H1 (cell line): ENCODE measurements around the gene BZW2. TPM values are rescaled to one million over a fixed set of nuclear protein-coding genes. Genes with fewer than 3 reads are reported as not detected.

Experiments
- CTCF ChIA-PET: fragments of 300-600 bp; sonication (Branson Sonifier 250); formaldehyde crosslinking; loops from one replicate; lab custom pipeline; 2021; ENCODE audit not compliant: partially characterized antibody; lab: Charles Lee
- POLR2A ChIA-PET: fragments of 300-600 bp; sonication (Branson Sonifier 250); formaldehyde crosslinking; loops from one replicate; lab custom pipeline; 2021; ENCODE audit warnings: inconsistent platforms; ENCODE audit not compliant: partially characterized antibody; lab: Charles Lee
- DNase-seq, 2 experiments: peaks; one replicate each; pipeline versions ENCODE4 v3.0.0 to v3.0.0-alpha.2; 2010 to 2022; ENCODE audit warnings: low spot score in 2 of 2, low read depth in 1 of 2, mixed read lengths in 1 of 2
- FAIRE-seq: peaks from 2 replicates; lab custom pipeline; 2011; peaks lifted over from hg19 to GRCh38; lab: Jason Lieb, UNC
- H2AFZ ChIP-seq: 2 replicates; pipeline ENCODE4 v1.8.1; 2012; ENCODE audit warnings: low read length, inconsistent platforms
- H2AK5ac ChIP-seq: 2 replicates; pipeline ENCODE4 v1.6.1; 2013; ENCODE audit warnings: low read depth, low read length
- H2BK120ac ChIP-seq: replicated peaks from 2 replicates; pipeline ENCODE3; 2013; ENCODE audit warnings: low read depth, low read length, inconsistent platforms
- H2BK12ac ChIP-seq: 2 replicates; pipeline ENCODE4 v1.6.1; 2013; ENCODE audit warnings: low read depth, low read length
- H2BK15ac ChIP-seq: 2 replicates; pipeline ENCODE4 v1.6.1; 2013; ENCODE audit warnings: low read length
- H2BK20ac ChIP-seq: 2 replicates; pipeline ENCODE4 v1.6.1; 2013; ENCODE audit warnings: low read length
- H2BK5ac ChIP-seq: 2 replicates; pipeline ENCODE4 v1.6.1; 2013; ENCODE audit warnings: low read depth, low read length
- H3K14ac ChIP-seq: 2 replicates; pipeline ENCODE4 v1.6.1; 2013; ENCODE audit warnings: inconsistent platforms; ENCODE audit not compliant: insufficient read length
- H3K18ac ChIP-seq: 2 replicates; pipeline ENCODE4 v1.6.1; 2013; ENCODE audit warnings: low read length; ENCODE audit errors: extremely low read depth
- H3K23ac ChIP-seq: 2 replicates; pipeline ENCODE4 v1.6.1; 2013; ENCODE audit warnings: inconsistent platforms; ENCODE audit not compliant: insufficient read length
- H3K23me2 ChIP-seq: 2 replicates; pipeline ENCODE4 v1.6.1; 2013; ENCODE audit warnings: low read depth, low read length
- H3K27ac ChIP-seq: 2 replicates; pipeline ENCODE4 v1.6.1; 2011; ENCODE audit warnings: low read depth, low read length, inconsistent platforms
- H3K27me3 ChIP-seq, 4 experiments: replicated peaks in 1 of 4; 1 replicate in 1 of 4; 2 replicates in 3 of 4; pipeline versions ENCODE4 v1.6.1 to v1.8.1; 2011 to 2013; ENCODE audit warnings: low read length in 3 of 4, mild to moderate bottlenecking in 3 of 4, inconsistent platforms in 2 of 4, mixed read lengths in 2 of 4, moderate library complexity in 1 of 4; ENCODE audit not compliant: control insufficient read depth in 3 of 4, insufficient read depth in 3 of 4; ENCODE audit errors: extremely low read depth in 1 of 4
- H3K36me3 ChIP-seq, 4 experiments: 2 replicates each; pipeline versions ENCODE4 v1.6.1 to v1.8.1; 2011 to 2013; ENCODE audit warnings: mild to moderate bottlenecking in 4 of 4, low read length in 3 of 4, moderate library complexity in 2 of 4, control low read depth in 1 of 4, inconsistent platforms in 1 of 4; ENCODE audit not compliant: insufficient read depth in 4 of 4, control insufficient read depth in 2 of 4
- H3K4ac ChIP-seq: replicated peaks from 2 replicates; pipeline ENCODE3; 2013; ENCODE audit warnings: low read length, low read depth, mixed read lengths, inconsistent platforms; ENCODE audit not compliant: insufficient read length
- H3K4me1 ChIP-seq, 4 experiments: replicated peaks in 1 of 4; 1 replicate in 1 of 4; 2 replicates in 3 of 4; pipeline versions ENCODE4 v1.6.1 to v1.8.1; 2011 to 2013; ENCODE audit warnings: low read length in 3 of 4, inconsistent platforms in 2 of 4, mixed read lengths in 1 of 4; ENCODE audit not compliant: insufficient read depth in 4 of 4, control insufficient read depth in 3 of 4
- H3K4me2 ChIP-seq, 2 experiments: 2 replicates each; pipeline versions ENCODE4 v1.6.1 to v1.8.1; 2011 to 2013; ENCODE audit warnings: low read depth in 2 of 2, low read length in 2 of 2, control low read depth in 1 of 2, inconsistent platforms in 1 of 2, mild to moderate bottlenecking in 1 of 2; ENCODE audit not compliant: insufficient read depth in 1 of 2
- H3K4me3 ChIP-seq, 4 experiments: fragments of 200-600, 300-600 bp in 1 of 4; sonication (generic), shearing (Covaris generic), sonication (Bioruptor Twin) in 1 of 4; 2 replicates each; pipeline versions ENCODE4 v1.5.1 to v1.8.1; 2011 to 2016; ENCODE audit warnings: low read length in 4 of 4, low read depth in 3 of 4, control low read depth in 2 of 4, inconsistent platforms in 2 of 4, mild to moderate bottlenecking in 2 of 4, mixed read lengths in 1 of 4, moderate library complexity in 1 of 4; ENCODE audit not compliant: insufficient read depth in 2 of 4; ENCODE audit errors: extremely low read depth in 1 of 4
- H3K56ac ChIP-seq: replicated peaks from 2 replicates; pipeline ENCODE3; 2013; ENCODE audit warnings: low read depth, mild to moderate bottlenecking, mixed read lengths, low read length, inconsistent platforms; ENCODE audit not compliant: insufficient read length
- H3K79me1 ChIP-seq: 2 replicates; pipeline ENCODE4 v1.6.1; 2013; ENCODE audit warnings: low read depth, low read length, control low read depth
- H3K79me2 ChIP-seq, 2 experiments: 2 replicates each; pipeline versions ENCODE4 v1.6.1 to v1.8.1; 2012 to 2013; ENCODE audit warnings: low read length in 2 of 2, mild to moderate bottlenecking in 2 of 2, inconsistent platforms in 1 of 2; ENCODE audit not compliant: insufficient read depth in 2 of 2, control insufficient read depth in 1 of 2
- H3K9ac ChIP-seq, 4 experiments: replicated peaks in 1 of 4; 1 replicate in 1 of 4; 2 replicates in 3 of 4; pipeline versions ENCODE4 v1.6.1 to v1.8.1; 2011 to 2013; ENCODE audit warnings: low read depth in 3 of 4, low read length in 3 of 4, control low read depth in 2 of 4, mild to moderate bottlenecking in 2 of 4, moderate library complexity in 2 of 4, inconsistent platforms in 1 of 4; ENCODE audit errors: extremely low read depth in 1 of 4
- H3K9me3 ChIP-seq, 2 experiments: 2 replicates each; pipeline versions ENCODE4 v1.6.1 to v1.8.1; 2012 to 2013; ENCODE audit warnings: mild to moderate bottlenecking in 2 of 2, moderate library complexity in 2 of 2, control low read depth in 1 of 2, inconsistent platforms in 1 of 2, low read depth in 1 of 2, low read length in 1 of 2, mixed read lengths in 1 of 2; ENCODE audit not compliant: insufficient read depth in 2 of 2
- H4K20me1 ChIP-seq, 2 experiments: replicated peaks in 1 of 2; 2 replicates each; pipeline versions ENCODE3 to v1.8.1; 2011 to 2013; ENCODE audit warnings: inconsistent platforms in 2 of 2, low read length in 2 of 2, mild to moderate bottlenecking in 1 of 2; ENCODE audit not compliant: insufficient read depth in 2 of 2, control insufficient read depth in 1 of 2
- H4K5ac ChIP-seq: 2 replicates; pipeline ENCODE4 v1.6.1; 2013; ENCODE audit warnings: low read length, low read depth, mixed read lengths, inconsistent platforms; ENCODE audit not compliant: insufficient read length
- H4K8ac ChIP-seq: 2 replicates; pipeline ENCODE4 v1.8.0; 2013; ENCODE audit warnings: mild to moderate bottlenecking, moderate library complexity, low read length, inconsistent platforms; ENCODE audit not compliant: insufficient read depth; ENCODE audit errors: extremely low read depth
- H4K91ac ChIP-seq: replicated peaks from 2 replicates; pipeline ENCODE3; 2013; ENCODE audit warnings: low read length, mixed read lengths, inconsistent platforms; ENCODE audit not compliant: insufficient read length
- BRCA1 ChIP-seq: IDR thresholded peaks from 2 replicates; pipeline ENCODE4 v1.6.1; 2012; ENCODE audit warnings: low read depth, low read length, improper control_type of control experiment
- CBX8 ChIP-seq: fragments of 300-800, 300-1000 bp; sonication (generic); IDR thresholded peaks from 2 replicates; pipeline ENCODE4 v1.7.1; 2016; ENCODE audit warnings: low read depth, low read length, borderline replicate concordance
- CHD1 ChIP-seq: IDR thresholded peaks from 2 replicates; pipeline ENCODE4 v1.6.1; 2012; ENCODE audit warnings: low read depth, low read length, improper control_type of control experiment
- CTBP2 ChIP-seq: IDR thresholded peaks from 2 replicates; pipeline ENCODE4 v1.7.0; 2011; ENCODE audit warnings: borderline replicate concordance, mild to moderate bottlenecking, moderate library complexity, mixed read lengths, low read length; ENCODE audit not compliant: insufficient read depth, insufficient read length
- EGR1 ChIP-seq: IDR thresholded peaks from 2 replicates; pipeline ENCODE4 v1.6.1; 2011; ENCODE audit warnings: low read depth, low read length, borderline replicate concordance
- GABPA ChIP-seq: IDR thresholded peaks from 2 replicates; pipeline ENCODE4 v1.6.1; 2011; ENCODE audit warnings: mild to moderate bottlenecking, low read length, moderate library complexity, borderline replicate concordance; ENCODE audit not compliant: insufficient read depth
- HDAC6 ChIP-seq: IDR thresholded peaks from one replicate; pipeline ENCODE4 v1.7.1; 2012; ENCODE audit warnings: low read depth, mild to moderate bottlenecking, inconsistent platforms, low read length, moderate library complexity
- KDM4A ChIP-seq: IDR thresholded peaks from one replicate; pipeline ENCODE4 v1.7.1; 2012; ENCODE audit warnings: low read depth, mild to moderate bottlenecking, moderate library complexity, low read length, inconsistent platforms; ENCODE audit not compliant: severe bottlenecking
- NANOG ChIP-seq: IDR thresholded peaks from 2 replicates; pipeline ENCODE4 v1.6.1; 2011; ENCODE audit warnings: low read length, low read depth, mild to moderate bottlenecking, inconsistent platforms; ENCODE audit not compliant: insufficient read depth, poor library complexity, severe bottlenecking
- RBBP5 ChIP-seq: IDR thresholded peaks from 2 replicates; pipeline ENCODE4 v1.7.1; 2012; ENCODE audit warnings: low read depth, mild to moderate bottlenecking, inconsistent platforms, low read length, moderate library complexity, borderline replicate concordance
- SIN3A ChIP-seq, 2 experiments: IDR thresholded peaks in 1 of 2; conservative IDR thresholded peaks in 1 of 2; 2 replicates each; pipeline ENCODE4 v1.6.1; 2011 to 2012; ENCODE audit warnings: low read length in 2 of 2, improper control_type of control experiment in 1 of 2, low read depth in 1 of 2, mild to moderate bottlenecking in 1 of 2
- WGBS, 2 experiments: shearing (Covaris generic) in 1 of 2; methylation state at CpG; one replicate each; pipeline versions ENCODE4 v1.1.6 to v1.1.7; 2013 to 2015; ENCODE audit warnings: low lambda C conversion rate in 2 of 2, mixed read lengths in 2 of 2, inconsistent platforms in 1 of 2, low coverage in 1 of 2, missing lambda C conversion rate in 1 of 2; ENCODE audit not compliant: insufficient replicate concordance in 2 of 2, insufficient coverage in 1 of 2, insufficient read length in 1 of 2; ENCODE audit errors: extremely low coverage in 1 of 2, missing lambda C conversion rate in 1 of 2; 5-methylcytosine and 5-hydroxymethylcytosine counted together
- polyA plus RNA-seq, 7 experiments: library from polyadenylated mRNA; depleted of rRNA in 3 of 7; stranded (reverse) in 5 of 7; unstranded in 2 of 7; fragments of >200 nt in 5 of 7; fragments of 200-250 nt in 2 of 7; gene quantifications; 1 replicate in 5 of 7; 2 replicates in 1 of 7; 4 replicates in 1 of 7; pipeline versions ENCODE4 v1.2.1 to v1.2.3, GENCODE V29; 2011 to 2013; ENCODE audit warnings: missing spikeins in 2 of 7, mixed read lengths in 2 of 7
- total RNA-seq: library from RNA; stranded (reverse); fragmentation: NEBNext Ultra II Directional; extraction: Animal tissue kit (Norgen Biotek cat#: 25700); gene quantifications from 2 replicates; pipeline ENCODE4 v1.2.1, GENCODE V29; 2021
- TF ChIP-seq, protein P1 (sequence below): IDR thresholded peaks from 2 replicates; pipeline ENCODE4 v1.6.1; 2012; ENCODE audit warnings: inconsistent platforms

The BZW2 gene
- total and polyA plus RNA-seq, 2 of the 8 experiments (the other 6 are each of a cell fraction or from before 2014, with no cell fraction given): 32.3 to 103 TPM

DNA sequence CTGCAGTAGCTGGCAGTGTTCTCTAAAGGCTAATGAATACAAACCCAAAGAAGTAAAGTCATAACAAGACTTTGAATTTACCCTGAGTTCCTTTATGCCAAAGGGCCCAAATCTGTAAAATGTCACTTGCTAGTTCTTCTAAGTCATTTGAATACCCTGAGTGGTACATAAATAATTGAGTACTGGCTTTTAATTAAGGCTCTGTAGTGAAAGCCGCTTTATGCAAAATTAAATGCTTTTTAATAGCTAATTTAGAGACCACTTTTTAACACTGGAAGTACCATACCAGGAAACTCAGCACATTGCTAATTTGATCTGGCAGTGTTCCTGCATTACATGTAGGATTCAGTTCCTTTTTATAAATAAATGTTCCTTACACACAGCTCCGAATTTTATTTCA is 83.6 kb downstream of the BZW2 start:
- Histone ChIP-seq H3K4ac (no peak overlapping the region), H3K79me2 (no peaks in the 10 kb centered on the region), H4K91ac (no peak overlapping the region), H3K79me1 (no peaks in the 10 kb centered on the region), H3K4me2 (no peak overlapping the region), H3K18ac (no peak overlapping the region), H3K23me2 (no peaks in the 10 kb centered on the region; the same call in 1 of the 2 replicates), H4K5ac (no peak overlapping the region), H3K27ac (no peak overlapping the region), H3K27me3 (no peaks in the 10 kb centered on the region), H2BK20ac (no peak overlapping the region), H3K4me3 (no peak overlapping the region), H3K9me3 (no peaks in the 10 kb centered on the region), H2BK15ac (no peak overlapping the region), H2AFZ (no peak overlapping the region), H2BK120ac (no peak overlapping the region), H3K9ac (no peak overlapping the region), H3K14ac (no peak overlapping the region), H3K56ac (no peak overlapping the region), H4K8ac (no peak overlapping the region), H2AK5ac (no peak overlapping the region), H3K23ac (no peak overlapping the region), H4K20me1 (no peaks in the 10 kb centered on the region), H3K36me3 (no peaks in the 10 kb centered on the region), H3K4me1 (no peaks in the 10 kb centered on the region), H2BK12ac (no peak overlapping the region), H2BK5ac (no peak overlapping the region)
- 89% methylated on average over 2 of the region's 2 CpGs; no CpG with 5 or more reads in 1 of the 2 experiments for WGBS, 2 experiments
- FAIRE-seq: no peak
- no peak for DNase-seq
- ChIA-PET POLR2A (no interaction called here), CTCF (interaction anchor here (1.1 kb wide), 1 partner anchor 71 kb away, joined by 5 read pairs; no protein-coding TSS in a partner anchor)
- TF ChIP-seq CHD1: no peak
- no peak for TF ChIP-seq HDAC6
- no peak for TF ChIP-seq EGR1
- TF ChIP-seq, protein P1, sequence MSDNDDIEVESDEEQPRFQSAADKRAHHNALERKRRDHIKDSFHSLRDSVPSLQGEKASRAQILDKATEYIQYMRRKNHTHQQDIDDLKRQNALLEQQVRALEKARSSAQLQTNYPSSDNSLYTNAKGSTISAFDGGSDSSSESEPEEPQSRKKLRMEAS: no peak
- TF ChIP-seq CTBP2: no peak
- TF ChIP-seq GABPA: no peak
- TF ChIP-seq NANOG: no peak
- no peak for TF ChIP-seq SIN3A (conservative IDR thresholded peaks at IDR 0.05 in 1 of 2, IDR thresholded peaks at IDR 0.05 in 1 of 2; ENCODE audit: low read depth in 1 of 2, low read length in 2 of 2)
- no peak for TF ChIP-seq RBBP5
- no peak for TF ChIP-seq KDM4A
- TF ChIP-seq CBX8: no peak
- TF ChIP-seq BRCA1: no peak
